SJSA1 (cell line): ENCODE results near the gene TSPO2. TPM values are rescaled to one million over a fixed set of nuclear protein-coding genes. Genes with fewer than 3 reads are reported as not detected.
A peak's percentile ranks its signal among the peaks of the same experiment; 100 is the strongest.

Experiments used
- DNase-seq, 2 experiments: peaks; one replicate each; pipeline ENCODE4 v3.0.0-alpha.2; 2015 to 2020; ENCODE audit warnings: low spot score in 2 of 2, low read depth in 1 of 2
- H3K27ac ChIP-seq: fragments of 250-450 bp; sonication (Bioruptor Pico); 2 replicates; pipeline ENCODE4 v1.5.1; 2020; ENCODE audit warnings: mild to moderate bottlenecking, moderate library complexity
- H3K27me3 ChIP-seq: fragments of 250-450 bp; sonication (Bioruptor Pico); replicated peaks from 2 replicates; pipeline ENCODE4 v1.5.1; 2020; ENCODE audit warnings: mild to moderate bottlenecking, moderate library complexity
- H3K36me3 ChIP-seq: fragments of 250-450 bp; sonication (Bioruptor Pico); 2 replicates; pipeline ENCODE4 v1.5.1; 2020; ENCODE audit warnings: mild to moderate bottlenecking
- H3K4me1 ChIP-seq: fragments of 250-450 bp; sonication (Bioruptor Pico); replicated peaks from 2 replicates; pipeline ENCODE4 v1.6.1; 2021; ENCODE audit warnings: mild to moderate bottlenecking
- H3K4me3 ChIP-seq: fragments of 250-450 bp; sonication (Bioruptor Pico); 2 replicates; pipeline ENCODE4 v1.5.1; 2020; ENCODE audit warnings: mild to moderate bottlenecking
- H3K9me3 ChIP-seq: fragments of 250-450 bp; sonication (Bioruptor Pico); replicated peaks from 2 replicates; pipeline ENCODE4 v1.5.1; 2020; ENCODE audit warnings: mild to moderate bottlenecking
- total RNA-seq: library from RNA; depleted of rRNA; stranded (reverse); fragments of >200 nt; shearing (Covaris generic); gene quantifications from 2 replicates; pipeline ENCODE4 v1.2.3, GENCODE V29; 2014

TSPO2 gene
- total RNA-seq, 1 experiment from 2014 or later: not detected

- H3K36me3 ChIP-seq: peaks cover 15% of the 10 kb centered on the region
- no peaks in the 10 kb centered on the region for H3K27me3 ChIP-seq
- H3K4me1 ChIP-seq: no peaks in the 10 kb centered on the region
- H3K4me3 ChIP-seq: no peak overlapping the region
- H3K27ac ChIP-seq: no peak overlapping the region
- no peaks in the 10 kb centered on the region for H3K9me3 ChIP-seq
- no peak for DNase-seq
Observed at GRCh38 chr6:41065550-41066026, 23.3 kb downstream of the TSPO2 start.

GRCh38 chr6:41066867-41067304 is 24.6 kb downstream of the TSPO2 start:
- no peaks in the 10 kb centered on the region; the same call in 1 of the 2 replicates for H3K4me1 ChIP-seq
- H3K36me3 ChIP-seq: peaks cover 15% of the 10 kb centered on the region
- no peaks in the 10 kb centered on the region for H3K9me3 ChIP-seq
- no peak overlapping the region for H3K4me3 ChIP-seq
- H3K27ac ChIP-seq: no peak overlapping the region
- H3K27me3 ChIP-seq: no peaks in the 10 kb centered on the region
- peak; percentile 60 to 68 for DNase-seq

- DNase-seq: no peak
- Histone ChIP-seq H3K27ac (peak overlapping the region; percentile 80), H3K9me3 (no peaks in the 10 kb centered on the region), H3K27me3 (no peaks in the 10 kb centered on the region), H3K4me3 (peak overlapping the region; percentile 76), H3K4me1 (peaks cover 6% of the 10 kb centered on the region), H3K36me3 (peaks cover 12% of the 10 kb centered on the region)
Observed at GRCh38 chr6:41071501-41071922, 29.2 kb downstream of the TSPO2 start.

GRCh38 chr6:41071923-41072835 is 29.9 kb downstream of the TSPO2 start, which contains the start of gene OARD1:
TSS of gene OARD1 (minus strand) at chr6:41072356. CDS start at chr6:41071634, 722 bp downstream.
- Histone ChIP-seq H3K9me3 (no peaks in the 10 kb centered on the region), H3K4me3 (peak within 1 kb of the TSS; percentile 76), H3K4me1 (peaks cover 6% of the 10 kb centered on the region), H3K36me3 (peaks cover 9% of the 10 kb centered on the region), H3K27me3 (no peaks in the 10 kb centered on the region), H3K27ac (peak within 1 kb of the TSS; percentile 80)
- peak; percentile 85 to 100 for DNase-seq

GRCh38 chr6:41072836-41073202 is 30.6 kb downstream of the TSPO2 start, which contains the start of gene NFYA:
TSS of gene NFYA (plus strand) at chr6:41072974. CDS start at chr6:41079090, 6,116 bp downstream.
- peak within 1 kb of the TSS; percentile 80 for H3K27ac ChIP-seq
- DNase-seq: peak in 1 of 2 experiments; percentile 100

GRCh38 chr6:41073203-41073967 is 31.1 kb downstream of the TSPO2 start:
- H3K4me3 ChIP-seq: peak overlapping the region; percentile 76
- DNase-seq: peak; percentile 79 to 88
- H3K27me3 ChIP-seq: no peaks in the 10 kb centered on the region
- H3K4me1 ChIP-seq: peaks cover 6% of the 10 kb centered on the region
- peak overlapping the region; percentile 79 for H3K27ac ChIP-seq
- H3K36me3 ChIP-seq: peaks cover 6% of the 10 kb centered on the region
- H3K9me3 ChIP-seq: no peaks in the 10 kb centered on the region

More at GRCh38 chr6:41072836-41073202, 30.6 kb downstream of the TSPO2 start, which contains the start of gene NFYA:
- H3K4me3 ChIP-seq: peak within 1 kb of the TSS; percentile 76
- H3K27me3 ChIP-seq: no peaks in the 10 kb centered on the region
- H3K9me3 ChIP-seq: no peaks in the 10 kb centered on the region
- peaks cover 6% of the 10 kb centered on the region for H3K36me3 ChIP-seq
- H3K4me1 ChIP-seq: peaks cover 6% of the 10 kb centered on the region

- Histone ChIP-seq H3K4me1 (peaks cover 6% of the 10 kb centered on the region), H3K27ac (peak overlapping the region; percentile 79), H3K4me3 (peak overlapping the region; percentile 76), H3K9me3 (no peaks in the 10 kb centered on the region), H3K27me3 (no peaks in the 10 kb centered on the region), H3K36me3 (peaks cover 12% of the 10 kb centered on the region)
- DNase-seq: peak in 1 of 2 experiments; percentile 7
Observed at GRCh38 chr6:41073968-41074691, 31.9 kb downstream of the TSPO2 start.

GRCh38 chr6:41074692-41075436 is 32.6 kb downstream of the TSPO2 start:
- no peak for DNase-seq
- no peaks in the 10 kb centered on the region for H3K27me3 ChIP-seq
- H3K36me3 ChIP-seq: peaks cover 17% of the 10 kb centered on the region
- H3K9me3 ChIP-seq: no peaks in the 10 kb centered on the region
- H3K4me1 ChIP-seq: peaks cover 6% of the 10 kb centered on the region
- peak overlapping the region; percentile 76 for H3K4me3 ChIP-seq
- H3K27ac ChIP-seq: no peak overlapping the region

GRCh38 chr6:41075651-41076626 is 33.7 kb downstream of the TSPO2 start:
- no peak overlapping the region for H3K4me3 ChIP-seq
- no peak overlapping the region for H3K27ac ChIP-seq
- H3K9me3 ChIP-seq: no peaks in the 10 kb centered on the region
- no peak for DNase-seq
- H3K4me1 ChIP-seq: peaks cover 6% of the 10 kb centered on the region
- peaks cover 27% of the 10 kb centered on the region for H3K36me3 ChIP-seq
- H3K27me3 ChIP-seq: no peaks in the 10 kb centered on the region

GRCh38 chr6:41077536-41077935 is 35.3 kb downstream of the TSPO2 start:
- DNase-seq: no peak
- Histone ChIP-seq H3K9me3 (no peaks in the 10 kb centered on the region), H3K27ac (no peak overlapping the region), H3K4me3 (no peak overlapping the region), H3K4me1 (peaks cover 6% of the 10 kb centered on the region), H3K27me3 (no peaks in the 10 kb centered on the region), H3K36me3 (peaks cover 38% of the 10 kb centered on the region)

- Histone ChIP-seq H3K9me3 (no peaks in the 10 kb centered on the region), H3K4me1 (peaks cover 6% of the 10 kb centered on the region)
- DNase-seq: no peak
Observed at GRCh38 chr6:41078101-41078500, 35.8 kb downstream of the TSPO2 start.

GRCh38 chr6:41079080-41079479 is 36.8 kb downstream of the TSPO2 start:
- peaks cover 48% of the 10 kb centered on the region for H3K36me3 ChIP-seq
- H3K4me1 ChIP-seq: peaks cover 5% of the 10 kb centered on the region
- H3K27ac ChIP-seq: no peak overlapping the region
- no peak for DNase-seq
- H3K27me3 ChIP-seq: no peaks in the 10 kb centered on the region
- no peak overlapping the region for H3K4me3 ChIP-seq
- no peaks in the 10 kb centered on the region for H3K9me3 ChIP-seq

More at GRCh38 chr6:41078101-41078500, 35.8 kb downstream of the TSPO2 start:
- no peaks in the 10 kb centered on the region for H3K27me3 ChIP-seq
- H3K36me3 ChIP-seq: peaks cover 42% of the 10 kb centered on the region
- no peak overlapping the region for H3K27ac ChIP-seq
- H3K4me3 ChIP-seq: no peak overlapping the region
